Measurements from ENCODE around the gene RPL34.
A peak's percentile ranks its signal among the peaks of the same experiment; 100 is the strongest.

The RPL34 gene

GRCh38 chr4:108624263-108625056 is 4.1 kb downstream of the RPL34 start:
- no peak for FAIRE-seq

- no peak for FAIRE-seq
Measured at GRCh38 chr4:108626056-108626455, 5.7 kb downstream of the RPL34 start.

- FAIRE-seq, result no peak
Measured at GRCh38 chr4:108628411-108628810, 8.0 kb downstream of the RPL34 start.

- no peak for FAIRE-seq
Measured at GRCh38 chr4:108635070-108635655, 14.8 kb downstream of the RPL34 start.

GRCh38 chr4:108636246-108636645 is 15.9 kb downstream of the RPL34 start:
- FAIRE-seq, result no peak

GRCh38 chr4:108637856-108638255 is 17.5 kb downstream of the RPL34 start:
- no peak for FAIRE-seq

- no peak for FAIRE-seq
Measured at GRCh38 chr4:108644237-108644636, 23.9 kb downstream of the RPL34 start.

GRCh38 chr4:108646706-108647105 is 26.3 kb downstream of the RPL34 start:
- FAIRE-seq, result no peak

GRCh38 chr4:108649863-108650211 is 29.5 kb downstream of the RPL34 start:
- FAIRE-seq, result no peak

GRCh38 chr4:108650212-108651013 is 30.0 kb downstream of the RPL34 start, which contains the start of gene OSTC:
OSTC (plus strand) TSS chr4:108650599; CDS start chr4:108650656, 57 bp downstream.
- peak; percentile 43 for FAIRE-seq

GRCh38 chr4:108651014-108651791 is 30.8 kb downstream of the RPL34 start:
- FAIRE-seq, result no peak

- no peak for FAIRE-seq
Measured at GRCh38 chr4:108662629-108663028, 42.3 kb downstream of the RPL34 start.

- FAIRE-seq, result no peak
Measured at GRCh38 chr4:108674356-108674977, 54.1 kb downstream of the RPL34 start.

Data from islet of Langerhans (tissue), 1 donor.